ENCODE results near the gene KNDC1. TPM values are rescaled to one million over a fixed set of nuclear protein-coding genes. Genes with fewer than 3 reads are reported as not detected.

Gene KNDC1
- total and polyA plus RNA-seq, 2 donors (not counting 3 experiments of a cell fraction or from before 2014, with no cell fraction given): not detected

DNA sequence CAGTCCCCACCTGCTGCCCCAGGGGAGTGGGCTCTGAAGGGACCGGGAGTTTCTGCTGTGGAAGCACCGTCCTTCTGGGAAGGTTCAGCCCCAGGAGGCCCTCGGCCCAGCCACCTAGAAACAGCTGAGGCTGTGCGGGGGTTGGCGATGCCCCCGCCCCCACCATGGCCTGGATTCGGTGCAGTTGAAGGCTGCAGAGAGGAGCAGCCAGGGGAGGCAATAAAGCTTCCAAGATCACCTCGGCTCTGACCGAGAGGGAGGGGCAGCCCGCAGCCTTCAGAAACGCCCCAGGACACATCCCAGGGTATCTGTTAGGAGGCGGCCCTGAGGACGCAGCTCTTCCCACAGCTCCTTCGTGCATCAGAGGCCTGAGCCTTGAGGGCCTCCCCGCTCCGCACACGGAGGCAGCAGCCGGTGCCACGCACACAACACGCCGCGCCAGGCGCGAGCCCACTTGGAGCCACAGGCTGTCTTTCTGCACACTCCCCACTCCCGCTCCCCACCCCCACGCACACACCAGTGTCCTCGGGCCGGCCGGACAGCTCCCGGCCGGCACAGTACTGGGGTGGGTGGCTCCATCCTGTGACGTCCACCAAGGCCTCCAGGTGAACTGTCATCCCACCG lies 1.6 kb downstream of the KNDC1 start:
- intact Hi-C loops (cut with micrococcal nuclease): no loop called here
- dilution Hi-C loops (cut with MboI; ENCODE audit: extremely low pct_ligation_motif_present, low sequenced_read_pairs): no loop called here
- H3K4me2 ChIP-seq (ENCODE audit: insufficient read depth, low read length): no peak overlapping the region
- no peak for FAIRE-seq
- no peaks in the 10 kb centered on the region for H3K36me3 ChIP-seq (ENCODE audit: control insufficient read depth in 2 of 2, extremely low read depth in 1 of 2, insufficient read depth in 2 of 2, low read length in 2 of 2)
- TF ChIP-seq POLR2A (IDR thresholded peaks at IDR 0.05; ENCODE audit: low read depth, low read length): no peak
- no peak for TF ChIP-seq GATA2 (IDR thresholded peaks at IDR 0.05; ENCODE audit: insufficient read depth, insufficient read length, low read depth, low read length)
- TF ChIP-seq MYC (IDR thresholded peaks at IDR 0.05; ENCODE audit: low read depth, low read length): no peak
- TF ChIP-seq EZH2 (IDR thresholded peaks at IDR 0.05; ENCODE audit: borderline replicate concordance, low read depth, low read length, severe bottlenecking): no peak
- TF ChIP-seq POLR2AphosphoS5 (IDR thresholded peaks at IDR 0.05; ENCODE audit: insufficient read depth, low read depth, low read length): no peak
- TF ChIP-seq, protein P1, sequence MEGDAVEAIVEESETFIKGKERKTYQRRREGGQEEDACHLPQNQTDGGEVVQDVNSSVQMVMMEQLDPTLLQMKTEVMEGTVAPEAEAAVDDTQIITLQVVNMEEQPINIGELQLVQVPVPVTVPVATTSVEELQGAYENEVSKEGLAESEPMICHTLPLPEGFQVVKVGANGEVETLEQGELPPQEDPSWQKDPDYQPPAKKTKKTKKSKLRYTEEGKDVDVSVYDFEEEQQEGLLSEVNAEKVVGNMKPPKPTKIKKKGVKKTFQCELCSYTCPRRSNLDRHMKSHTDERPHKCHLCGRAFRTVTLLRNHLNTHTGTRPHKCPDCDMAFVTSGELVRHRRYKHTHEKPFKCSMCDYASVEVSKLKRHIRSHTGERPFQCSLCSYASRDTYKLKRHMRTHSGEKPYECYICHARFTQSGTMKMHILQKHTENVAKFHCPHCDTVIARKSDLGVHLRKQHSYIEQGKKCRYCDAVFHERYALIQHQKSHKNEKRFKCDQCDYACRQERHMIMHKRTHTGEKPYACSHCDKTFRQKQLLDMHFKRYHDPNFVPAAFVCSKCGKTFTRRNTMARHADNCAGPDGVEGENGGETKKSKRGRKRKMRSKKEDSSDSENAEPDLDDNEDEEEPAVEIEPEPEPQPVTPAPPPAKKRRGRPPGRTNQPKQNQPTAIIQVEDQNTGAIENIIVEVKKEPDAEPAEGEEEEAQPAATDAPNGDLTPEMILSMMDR (IDR thresholded peaks at IDR 0.05; ENCODE audit: extremely low read depth in 1 of 2, insufficient read depth in 1 of 2, low read depth in 1 of 2, low read length in 2 of 2): no peak
- TF ChIP-seq FOS (IDR thresholded peaks at IDR 0.05; ENCODE audit: borderline replicate concordance, insufficient read depth, low read length): no peak
- TF ChIP-seq, protein P2, sequence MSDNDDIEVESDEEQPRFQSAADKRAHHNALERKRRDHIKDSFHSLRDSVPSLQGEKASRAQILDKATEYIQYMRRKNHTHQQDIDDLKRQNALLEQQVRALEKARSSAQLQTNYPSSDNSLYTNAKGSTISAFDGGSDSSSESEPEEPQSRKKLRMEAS (IDR thresholded peaks at IDR 0.05; ENCODE audit: insufficient read depth, insufficient read length): no peak
- TF ChIP-seq JUN (IDR thresholded peaks at IDR 0.05; ENCODE audit: borderline replicate concordance, insufficient read depth, insufficient read length, low read depth): no peak
- H3K9me1 ChIP-seq (replicated peaks; ENCODE audit: control insufficient read depth, extremely low read depth, insufficient read depth, low read length): no peaks in the 10 kb centered on the region
- ChIA-PET POLR2A (no interaction called here), CTCF (interaction anchor here (1.1 kb wide), 1 partner anchor 18 kb away, joined by 3 read pairs; no protein-coding TSS in a partner anchor)
- peaks cover 3 to 12% of the 10 kb centered on the region in 2 experiments for H3K27me3 ChIP-seq (ENCODE audit: control insufficient read depth in 2 of 2, insufficient read depth in 2 of 2, low read length in 2 of 2)
- no peak overlapping the region for H3K4me3 ChIP-seq (replicated peaks in 1 of 3; ENCODE audit: insufficient read depth in 1 of 3, low read depth in 1 of 3, low read length in 3 of 3)
- H3K27ac ChIP-seq (ENCODE audit: insufficient read depth, low read depth, low read length): no peak overlapping the region
- H4K20me1 ChIP-seq (replicated peaks; ENCODE audit: control insufficient read depth, extremely low read depth, insufficient read depth, low read length): no peaks in the 10 kb centered on the region
- BruUV-seq (replicated peaks): no TSS peak
- no peak for DNase-seq (ENCODE audit: low read depth, low spot score)
- no peaks in the 10 kb centered on the region for H3K9me3 ChIP-seq (replicated peaks; ENCODE audit: control insufficient read depth, insufficient read depth, low read length)
- H3K4me1 ChIP-seq (ENCODE audit: control insufficient read depth, extremely low read depth, insufficient read depth, low read length): no peaks in the 10 kb centered on the region
- H3K79me2 ChIP-seq (ENCODE audit: control insufficient read depth, insufficient read depth, low read length): no peaks in the 10 kb centered on the region
- H3K9ac ChIP-seq (replicated peaks; ENCODE audit: extremely low read depth, insufficient read depth, low read length): no peak overlapping the region
- no peak overlapping the region for H2AFZ ChIP-seq (ENCODE audit: low read depth, low read length)
